T follicular helper cell (primary cell): ENCODE data around the gene SIAH3.

Experiments
- DNase-seq: peaks from one replicate; pipeline ENCODE4 v3.0.0-alpha.2; 2020; ENCODE audit warnings: low read depth

Gene SIAH3

GRCh38 chr13:45737571-45738017 is 114.0 kb downstream of the SIAH3 start:
- DNase-seq, result no peak

GRCh38 chr13:45733361-45733760 is 118.2 kb downstream of the SIAH3 start:
- DNase-seq, result no peak

DNA sequence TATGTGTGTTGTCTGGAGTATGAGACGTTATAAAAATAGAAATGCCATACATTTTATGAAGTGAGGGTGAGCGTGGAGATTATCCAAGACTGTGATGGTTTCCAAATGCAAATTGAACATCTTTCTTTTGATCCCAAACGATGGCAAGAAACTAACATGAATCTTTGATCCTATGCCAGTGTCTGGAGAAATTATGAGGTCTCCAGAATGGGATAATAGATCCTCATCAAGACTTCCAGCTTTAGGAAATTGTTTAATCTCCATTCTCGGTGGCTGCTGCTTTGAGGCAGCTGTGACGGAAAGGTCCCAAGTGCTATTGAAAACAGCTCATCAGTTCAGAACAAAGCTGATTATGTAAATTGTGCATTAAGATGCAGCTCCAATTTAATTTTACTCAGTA is 118.6 kb downstream of the SIAH3 start:
- no peak for DNase-seq

DNA sequence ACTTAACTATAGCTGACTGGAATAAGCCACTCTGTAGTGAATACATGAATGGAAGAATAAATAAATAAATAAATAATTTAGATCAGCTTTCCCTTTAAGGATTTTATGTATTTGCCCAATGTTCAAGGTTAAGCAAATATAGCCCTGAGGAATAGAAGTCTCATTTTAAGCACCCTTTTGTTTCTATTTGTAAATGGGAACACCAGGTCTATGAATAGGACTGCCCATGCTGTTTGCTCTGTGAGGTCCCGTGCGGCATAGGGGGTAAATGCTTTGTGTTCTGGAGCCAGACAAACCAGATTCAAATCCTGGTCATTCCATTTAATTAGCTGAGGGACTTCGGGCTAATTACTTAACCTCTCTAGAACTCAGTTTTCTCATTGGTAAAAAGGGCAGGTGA is 120.1 kb downstream of the SIAH3 start:
- no peak for DNase-seq

- no peak for DNase-seq
Observed at GRCh38 chr13:45728759-45729158, 122.8 kb downstream of the SIAH3 start.
